ENCODE data around the gene GPR39. TPM values are rescaled to one million over a fixed set of nuclear protein-coding genes. Genes with fewer than 3 reads are reported as not detected.

GPR39 gene
- total and polyA plus RNA-seq, 3 experiments from 2014 or later: not detected

DNA sequence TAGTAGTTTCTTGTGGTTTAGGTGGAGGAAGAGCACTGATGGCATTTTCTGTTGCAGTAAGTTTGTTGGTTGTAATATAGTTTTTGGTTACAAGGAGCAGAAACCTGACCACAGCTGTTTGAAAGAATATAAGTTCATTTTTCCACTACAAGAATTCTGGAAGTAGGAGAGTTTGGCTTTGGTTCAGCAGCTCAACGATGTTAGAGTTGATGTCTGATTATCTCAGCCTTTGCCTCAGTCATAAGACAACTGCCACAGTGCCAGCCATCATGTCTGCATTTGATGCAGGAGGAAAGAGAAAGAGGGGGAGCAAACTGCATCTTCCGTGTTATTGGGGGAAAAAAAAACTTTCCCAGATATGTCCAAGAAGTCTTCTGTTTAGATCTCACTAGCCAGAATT is 134.3 kb downstream of the GPR39 start:
- ChIA-PET POLR2A (no interaction called here), CTCF (no interaction called here)
- no peak overlapping the region for H3K4me3 Mint-ChIP-seq
- no peak overlapping the region for H3K27ac Mint-ChIP-seq
- no peaks in the 10 kb centered on the region for H3K27me3 Mint-ChIP-seq
- no peaks in the 10 kb centered on the region for H3K27me3 ChIP-seq (ENCODE audit: insufficient read depth, low read length, poor library complexity, severe bottlenecking)
- no peaks in the 10 kb centered on the region for H3K36me3 Mint-ChIP-seq
- H3K9me3 ChIP-seq (ENCODE audit: low read length): no peaks in the 10 kb centered on the region
- H3K36me3 ChIP-seq (ENCODE audit: insufficient read depth, low read length): no peaks in the 10 kb centered on the region
- H3K9me3 Mint-ChIP-seq: peaks cover 0 to 6% (median 3%) of the 10 kb centered on the region in 5 donors
- no peak overlapping the region for H3K27ac ChIP-seq (ENCODE audit: low read depth, low read length)
- H3K4me1 Mint-ChIP-seq: no peaks in the 10 kb centered on the region
- no peak overlapping the region for H3K4me3 ChIP-seq (ENCODE audit: low read length)
- no peak for DNase-seq
- no peaks in the 10 kb centered on the region for H3K4me1 ChIP-seq (ENCODE audit: insufficient read depth, low read length)

DNA sequence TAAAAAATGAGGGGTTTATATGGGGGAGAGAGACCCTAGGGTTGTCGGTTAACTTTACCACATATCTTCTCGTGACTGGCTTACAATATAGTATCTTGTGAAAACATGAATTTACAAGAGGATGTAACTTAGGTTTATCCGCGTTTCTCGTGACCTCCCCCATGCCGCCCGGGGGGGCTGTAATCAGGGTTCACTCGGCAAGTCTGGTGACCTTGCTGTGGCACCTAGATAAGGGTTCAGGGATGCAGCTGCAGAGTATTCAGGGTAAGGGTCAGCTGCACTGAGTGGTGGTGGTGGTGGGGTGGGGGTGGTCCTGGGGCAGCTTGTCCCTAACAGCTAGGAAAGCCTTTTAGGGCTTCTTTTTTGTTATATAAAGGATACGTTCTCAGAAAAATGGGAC is 141.1 kb downstream of the GPR39 start:
- Histone ChIP-seq H3K4me1 (ENCODE audit: insufficient read depth, low read length) (no peaks in the 10 kb centered on the region), H3K9me3 (ENCODE audit: low read length) (no peaks in the 10 kb centered on the region), H3K27me3 (ENCODE audit: insufficient read depth, low read length, poor library complexity, severe bottlenecking) (no peaks in the 10 kb centered on the region), H3K36me3 (ENCODE audit: insufficient read depth, low read length) (no peaks in the 10 kb centered on the region), H3K4me3 (ENCODE audit: low read length) (no peak overlapping the region), H3K27ac (ENCODE audit: low read depth, low read length) (no peak overlapping the region)
- POLR2A ChIA-PET: no interaction called here
- Mint-ChIP-seq H3K36me3 (no peaks in the 10 kb centered on the region), H3K27ac (no peak overlapping the region), H3K4me1 (no peaks in the 10 kb centered on the region), H3K9me3 (peaks cover 0 to 8% (median 4%) of the 10 kb centered on the region in 5 donors), H3K4me3 (no peak overlapping the region), H3K27me3 (no peaks in the 10 kb centered on the region)
- DNase-seq: no peak
- CTCF ChIA-PET: interaction anchor here (1.2 kb wide), 1 partner anchor 11 kb away, joined by 3 read pairs; no protein-coding TSS in a partner anchor

DNA sequence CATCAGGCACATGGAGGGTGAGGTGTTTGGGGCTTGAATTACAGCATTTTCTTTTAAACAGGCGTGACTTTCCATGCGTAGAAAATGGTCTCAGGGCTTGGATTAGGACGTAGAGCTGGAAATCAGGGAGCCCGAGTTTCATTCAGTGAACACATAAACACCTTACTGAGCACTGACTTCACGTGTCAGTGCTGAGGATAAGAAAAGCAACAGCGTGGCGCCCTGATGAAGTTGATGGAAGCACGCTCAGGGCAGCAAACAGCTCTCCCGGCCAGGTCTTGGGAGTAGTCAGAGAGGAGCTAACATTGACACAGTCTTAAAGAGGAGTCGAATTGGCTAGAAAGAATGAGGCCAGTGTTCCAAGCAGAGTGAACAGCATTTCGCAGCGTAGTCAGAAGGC is 142.7 kb downstream of the GPR39 start:
- DNase-seq: no peak
- H3K4me3 Mint-ChIP-seq: no peak overlapping the region
- POLR2A ChIA-PET: no interaction called here
- CTCF ChIA-PET: no interaction called here
- Histone ChIP-seq H3K27me3 (ENCODE audit: insufficient read depth, low read length, poor library complexity, severe bottlenecking) (no peaks in the 10 kb centered on the region), H3K9me3 (ENCODE audit: low read length) (no peaks in the 10 kb centered on the region), H3K27ac (ENCODE audit: low read depth, low read length) (no peak overlapping the region), H3K4me1 (ENCODE audit: insufficient read depth, low read length) (no peaks in the 10 kb centered on the region), H3K4me3 (ENCODE audit: low read length) (no peak overlapping the region), H3K36me3 (ENCODE audit: insufficient read depth, low read length) (no peaks in the 10 kb centered on the region)
- H3K9me3 Mint-ChIP-seq: peaks cover 0 to 9% (median 5%) of the 10 kb centered on the region in 5 donors
- H3K27me3 Mint-ChIP-seq: no peaks in the 10 kb centered on the region
- H3K36me3 Mint-ChIP-seq: peaks cover 0 to 1% (median 0%) of the 10 kb centered on the region in 3 donors
- H3K4me1 Mint-ChIP-seq: no peaks in the 10 kb centered on the region
- H3K27ac Mint-ChIP-seq: no peak overlapping the region

DNA sequence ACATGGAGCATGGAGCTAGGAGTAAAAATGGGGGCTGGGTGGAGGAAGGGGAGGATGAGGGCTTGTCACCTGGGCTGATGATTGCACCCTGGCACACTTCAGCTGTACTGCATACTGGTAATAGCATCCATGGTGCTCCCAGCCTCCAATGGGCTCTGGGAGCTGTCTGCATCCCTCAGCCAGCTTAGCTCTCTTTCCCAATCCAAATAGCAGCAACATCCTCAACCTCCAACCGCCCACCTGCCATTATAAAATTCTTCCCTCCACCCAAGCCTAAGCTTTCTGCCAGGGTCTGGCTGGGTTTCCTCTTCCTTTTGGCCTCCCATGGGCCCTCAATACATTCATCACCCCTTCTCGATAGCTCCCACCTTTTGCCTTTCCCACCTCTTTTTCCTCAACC is 143.3 kb downstream of the GPR39 start:
- Mint-ChIP-seq H3K4me1 (no peaks in the 10 kb centered on the region), H3K36me3 (peaks cover 0 to 3% (median 0%) of the 10 kb centered on the region in 3 donors), H3K9me3 (peaks cover 0 to 11% (median 2%) of the 10 kb centered on the region in 5 donors), H3K4me3 (no peak overlapping the region), H3K27ac (no peak overlapping the region), H3K27me3 (no peaks in the 10 kb centered on the region)
- POLR2A ChIA-PET: no interaction called here
- Histone ChIP-seq H3K36me3 (ENCODE audit: insufficient read depth, low read length) (no peaks in the 10 kb centered on the region), H3K9me3 (ENCODE audit: low read length) (no peaks in the 10 kb centered on the region), H3K4me3 (ENCODE audit: low read length) (no peak overlapping the region), H3K4me1 (ENCODE audit: insufficient read depth, low read length) (no peaks in the 10 kb centered on the region), H3K27ac (ENCODE audit: low read depth, low read length) (no peak overlapping the region), H3K27me3 (ENCODE audit: insufficient read depth, low read length, poor library complexity, severe bottlenecking) (no peaks in the 10 kb centered on the region)
- CTCF ChIA-PET: no interaction called here
- DNase-seq: no peak

DNA sequence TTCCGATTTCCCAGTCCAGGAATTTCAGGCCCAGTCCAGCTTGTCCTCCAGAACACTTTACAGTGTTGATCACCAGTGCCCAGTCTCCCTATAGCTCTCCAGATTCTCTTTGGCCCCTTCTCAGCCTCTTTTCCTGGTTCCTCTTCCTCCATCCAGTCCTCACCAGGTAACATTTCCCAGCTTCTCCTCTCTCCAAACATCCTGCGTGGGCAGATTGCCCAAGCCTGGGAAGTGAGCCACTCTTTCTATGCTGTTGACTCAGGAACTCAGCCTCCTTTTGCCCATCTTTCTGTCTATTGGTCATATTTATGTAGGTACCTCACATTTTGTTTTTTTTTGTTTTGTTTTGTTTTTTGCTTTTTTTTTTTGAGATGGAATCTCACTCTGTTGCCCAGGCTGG is 144.0 kb downstream of the GPR39 start:
- peaks cover 0 to 3% (median 0%) of the 10 kb centered on the region in 3 donors for H3K36me3 Mint-ChIP-seq
- no peak for DNase-seq

DNA sequence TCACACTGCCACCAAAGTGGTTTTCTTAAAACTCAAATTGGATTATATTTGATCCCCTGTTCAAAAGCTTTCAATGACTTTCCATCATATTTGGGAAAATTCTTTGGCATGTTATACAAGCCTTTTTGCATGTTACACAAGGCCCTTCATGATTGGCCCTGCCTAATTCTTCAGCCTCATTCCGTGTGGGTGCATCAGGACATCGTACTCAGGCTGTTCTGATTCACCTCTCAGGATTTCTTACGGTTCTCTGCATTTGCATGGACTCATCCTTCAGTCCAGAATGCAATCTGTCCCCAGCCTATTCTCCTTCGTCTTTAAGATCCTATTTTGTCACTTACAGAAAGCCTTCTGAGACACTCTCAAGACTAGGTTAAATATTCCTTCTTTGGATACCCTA is 145.6 kb downstream of the GPR39 start:
- DNase-seq: no peak
- Mint-ChIP-seq H3K4me3 (no peak overlapping the region), H3K36me3 (peaks cover 0 to 3% (median 0%) of the 10 kb centered on the region in 3 donors), H3K9me3 (peaks cover 0 to 10% (median 4%) of the 10 kb centered on the region in 5 donors), H3K27me3 (no peaks in the 10 kb centered on the region), H3K27ac (no peak overlapping the region), H3K4me1 (no peaks in the 10 kb centered on the region)
- ChIA-PET POLR2A (no interaction called here), CTCF (no interaction called here)
- Histone ChIP-seq H3K4me1 (ENCODE audit: insufficient read depth, low read length) (no peaks in the 10 kb centered on the region), H3K9me3 (ENCODE audit: low read length) (no peaks in the 10 kb centered on the region), H3K27ac (ENCODE audit: low read depth, low read length) (no peak overlapping the region), H3K27me3 (ENCODE audit: insufficient read depth, low read length, poor library complexity, severe bottlenecking) (no peaks in the 10 kb centered on the region), H3K4me3 (ENCODE audit: low read length) (no peak overlapping the region), H3K36me3 (ENCODE audit: insufficient read depth, low read length) (no peaks in the 10 kb centered on the region)

More for the DNA sequence above, 144.0 kb downstream of the GPR39 start:
- no peak overlapping the region for H3K4me3 Mint-ChIP-seq
- H3K9me3 Mint-ChIP-seq: peaks cover 0 to 11% (median 2%) of the 10 kb centered on the region in 5 donors
- Histone ChIP-seq H3K36me3 (ENCODE audit: insufficient read depth, low read length) (no peaks in the 10 kb centered on the region), H3K9me3 (ENCODE audit: low read length) (no peaks in the 10 kb centered on the region), H3K27me3 (ENCODE audit: insufficient read depth, low read length, poor library complexity, severe bottlenecking) (no peaks in the 10 kb centered on the region), H3K4me3 (ENCODE audit: low read length) (no peak overlapping the region), H3K27ac (ENCODE audit: low read depth, low read length) (no peak overlapping the region), H3K4me1 (ENCODE audit: insufficient read depth, low read length) (no peaks in the 10 kb centered on the region)
- H3K27ac Mint-ChIP-seq: no peak overlapping the region
- no peaks in the 10 kb centered on the region for H3K27me3 Mint-ChIP-seq
- ChIA-PET CTCF (no interaction called here), POLR2A (no interaction called here)
- H3K4me1 Mint-ChIP-seq: no peaks in the 10 kb centered on the region

DNA sequence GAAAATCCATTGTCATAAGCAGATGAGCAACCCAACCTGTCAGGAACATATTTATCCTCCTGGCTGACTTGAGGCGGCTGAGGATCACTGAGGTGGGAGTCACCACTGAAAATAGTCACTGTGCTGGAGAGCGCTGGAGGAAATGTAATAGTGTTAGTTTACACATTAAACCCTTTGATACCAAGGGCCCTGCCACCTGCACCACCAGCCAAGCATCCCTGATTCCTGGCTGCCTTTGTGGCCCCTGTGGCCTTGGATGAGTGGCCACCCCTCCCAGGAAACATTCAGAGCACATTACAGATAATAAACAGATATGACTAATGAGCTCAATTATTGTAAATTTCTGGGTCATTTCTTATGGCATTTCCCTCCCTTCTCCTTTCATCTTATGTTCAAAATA is 147.5 kb downstream of the GPR39 start:
- no peaks in the 10 kb centered on the region for H3K9me3 ChIP-seq (ENCODE audit: low read length)
- H3K36me3 ChIP-seq (ENCODE audit: insufficient read depth, low read length): no peaks in the 10 kb centered on the region
- ChIA-PET POLR2A (no interaction called here), CTCF (interaction anchor here (0.6 kb wide), 1 partner anchor 585 kb away, joined by 3 read pairs; no protein-coding TSS in a partner anchor)
- Mint-ChIP-seq H3K36me3 (peaks cover 0 to 3% (median 0%) of the 10 kb centered on the region in 3 donors), H3K27me3 (no peaks in the 10 kb centered on the region), H3K27ac (no peak overlapping the region), H3K4me3 (no peak overlapping the region), H3K4me1 (no peaks in the 10 kb centered on the region), H3K9me3 (peaks cover 0 to 14% (median 4%) of the 10 kb centered on the region in 5 donors)
- no peaks in the 10 kb centered on the region for H3K27me3 ChIP-seq (ENCODE audit: insufficient read depth, low read length, poor library complexity, severe bottlenecking)
- no peak for DNase-seq
- no peak overlapping the region for H3K4me3 ChIP-seq (ENCODE audit: low read length)
- no peaks in the 10 kb centered on the region for H3K4me1 ChIP-seq (ENCODE audit: insufficient read depth, low read length)
- H3K27ac ChIP-seq (ENCODE audit: low read depth, low read length): no peak overlapping the region

DNA sequence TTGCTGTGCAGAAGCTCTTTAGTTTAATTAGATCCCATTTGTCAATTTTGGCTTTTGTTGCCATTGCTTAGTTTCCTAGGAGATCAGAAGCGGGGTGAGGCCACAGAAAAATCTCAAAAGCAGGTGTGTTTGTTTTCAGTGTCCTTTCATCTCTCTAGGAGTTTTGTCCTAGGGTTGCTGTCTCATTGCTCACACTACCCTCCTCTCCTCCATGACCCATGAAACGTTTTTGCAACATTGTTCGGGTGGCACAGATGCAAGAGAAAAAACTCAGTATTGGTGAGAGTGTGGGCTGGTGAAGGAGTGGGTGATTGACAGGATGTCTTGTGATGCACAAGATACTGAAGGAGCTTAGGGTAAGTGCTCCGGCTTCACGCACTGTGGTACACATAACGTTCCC is 149.8 kb downstream of the GPR39 start:
- H3K9me3 Mint-ChIP-seq: peaks cover 0 to 13% (median 4%) of the 10 kb centered on the region in 5 donors

DNA sequence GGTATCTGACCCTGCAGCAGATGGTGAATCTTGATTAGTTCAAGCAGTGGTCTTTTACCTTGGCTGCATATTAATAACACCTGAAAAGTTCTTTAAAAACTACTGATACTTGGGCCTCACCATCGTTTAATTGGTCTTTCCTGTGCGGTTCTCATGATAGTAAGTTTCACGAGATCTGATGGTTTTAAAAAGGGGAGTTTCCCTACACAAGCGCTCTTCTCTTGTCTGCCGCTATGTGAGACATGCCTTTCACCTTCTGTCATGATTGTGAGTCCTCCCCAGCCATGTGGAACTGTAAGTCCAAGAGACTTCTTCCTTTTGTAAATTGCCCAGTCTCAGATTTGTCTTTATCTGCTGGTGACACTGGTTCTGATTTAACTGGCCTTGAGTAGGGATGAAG is 151.1 kb downstream of the GPR39 start:
- peaks cover 0 to 3% of the 10 kb centered on the region in 2 donors for H3K27me3 Mint-ChIP-seq

More for the DNA sequence above, 149.8 kb downstream of the GPR39 start:
- Histone ChIP-seq H3K9me3 (ENCODE audit: low read length) (no peaks in the 10 kb centered on the region), H3K27me3 (ENCODE audit: insufficient read depth, low read length, poor library complexity, severe bottlenecking) (no peaks in the 10 kb centered on the region), H3K4me1 (ENCODE audit: insufficient read depth, low read length) (no peaks in the 10 kb centered on the region), H3K27ac (ENCODE audit: low read depth, low read length) (no peak overlapping the region), H3K4me3 (ENCODE audit: low read length) (no peak overlapping the region), H3K36me3 (ENCODE audit: insufficient read depth, low read length) (no peaks in the 10 kb centered on the region)
- Mint-ChIP-seq H3K27me3 (peaks cover 0 to 3% of the 10 kb centered on the region in 2 donors), H3K36me3 (peaks cover 0 to 3% (median 0%) of the 10 kb centered on the region in 3 donors), H3K27ac (no peak overlapping the region), H3K4me3 (no peak overlapping the region), H3K4me1 (no peaks in the 10 kb centered on the region)
- CTCF ChIA-PET: no interaction called here
- no peak for DNase-seq
- POLR2A ChIA-PET: no interaction called here

More for the DNA sequence above, 151.1 kb downstream of the GPR39 start:
- Mint-ChIP-seq H3K36me3 (peaks cover 0 to 3% (median 0%) of the 10 kb centered on the region in 3 donors), H3K27ac (no peak overlapping the region), H3K4me3 (no peak overlapping the region), H3K9me3 (peaks cover 0 to 12% (median 2%) of the 10 kb centered on the region in 5 donors), H3K4me1 (no peaks in the 10 kb centered on the region)
- Histone ChIP-seq H3K9me3 (ENCODE audit: low read length) (no peaks in the 10 kb centered on the region), H3K36me3 (ENCODE audit: insufficient read depth, low read length) (no peaks in the 10 kb centered on the region), H3K4me1 (ENCODE audit: insufficient read depth, low read length) (no peaks in the 10 kb centered on the region), H3K4me3 (ENCODE audit: low read length) (no peak overlapping the region), H3K27me3 (ENCODE audit: insufficient read depth, low read length, poor library complexity, severe bottlenecking) (no peaks in the 10 kb centered on the region), H3K27ac (ENCODE audit: low read depth, low read length) (no peak overlapping the region)
- no peak for DNase-seq
- CTCF ChIA-PET: no interaction called here
- POLR2A ChIA-PET: no interaction called here

Data from CD8-positive, alpha-beta memory T cell (primary cell).